Vagina (tissue), 2 donors: Measurements from ENCODE around the gene DES.

Experiments used
- POLR2AphosphoS5 ChIP-seq, 2 donors: sonication (generic); formaldehyde crosslinking; IDR thresholded peaks; one replicate each; pipeline ENCODE4 v1.9.0; 2017; ENCODE audit warnings: antibody characterized with exemption in 2 of 2, mild to moderate bottlenecking in 2 of 2, low read depth in 1 of 2; ENCODE audit not compliant: insufficient read depth in 1 of 2
- TF ChIP-seq, protein P1 (sequence below), 3 experiments: fragments of 450-650 bp in 2 of 3; fragments of 200-600 bp in 1 of 3; sonication (generic) in 1 of 3; IDR thresholded peaks; one replicate each; pipeline ENCODE4 v1.5.1; 2017 to 2019; ENCODE audit warnings: antibody characterized with exemption in 3 of 3, mild to moderate bottlenecking in 2 of 3, moderate library complexity in 2 of 3

DNA sequence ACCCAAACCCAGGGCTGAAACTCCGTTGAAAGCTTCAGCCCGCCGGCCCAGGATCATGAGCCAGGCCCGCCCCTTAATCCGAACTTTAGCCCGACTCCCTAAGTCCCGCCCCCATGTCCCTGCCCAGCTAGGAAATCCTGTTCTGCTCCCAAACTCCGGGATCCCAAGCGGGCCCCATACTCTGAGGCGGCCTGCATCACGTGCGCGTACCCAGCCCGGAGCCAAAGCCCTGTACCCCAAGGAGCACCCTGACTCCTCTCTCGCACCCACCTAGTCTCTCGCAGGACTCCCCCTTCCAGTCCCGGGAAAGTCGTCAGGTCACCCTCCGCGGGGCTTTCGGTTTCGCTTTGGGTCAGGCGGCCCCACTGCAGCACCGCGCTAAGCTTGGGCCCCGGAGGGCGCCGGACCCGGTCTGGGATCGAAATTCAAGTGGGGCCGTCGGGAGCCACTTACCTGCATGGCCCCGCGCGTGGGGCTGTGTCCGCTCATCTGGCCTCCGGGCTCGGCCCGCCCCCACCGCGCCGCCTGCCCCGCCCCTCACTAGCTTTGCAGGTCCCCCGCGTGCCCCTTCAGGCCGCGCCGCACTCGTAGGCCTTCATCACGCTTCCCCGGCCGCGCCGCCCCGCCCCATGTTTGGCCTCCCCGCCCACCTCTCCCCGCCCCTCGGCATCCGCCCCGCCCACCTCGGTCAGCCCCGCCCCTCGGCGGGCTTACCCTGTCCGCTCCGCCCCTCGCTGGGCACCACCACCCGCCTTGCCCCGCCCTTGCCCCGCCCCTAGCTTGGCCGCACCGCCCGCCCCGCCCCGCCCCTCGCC lies 30.7 kb upstream of the DES start, which contains the start of gene DNPEP:
- TF ChIP-seq, protein P1, sequence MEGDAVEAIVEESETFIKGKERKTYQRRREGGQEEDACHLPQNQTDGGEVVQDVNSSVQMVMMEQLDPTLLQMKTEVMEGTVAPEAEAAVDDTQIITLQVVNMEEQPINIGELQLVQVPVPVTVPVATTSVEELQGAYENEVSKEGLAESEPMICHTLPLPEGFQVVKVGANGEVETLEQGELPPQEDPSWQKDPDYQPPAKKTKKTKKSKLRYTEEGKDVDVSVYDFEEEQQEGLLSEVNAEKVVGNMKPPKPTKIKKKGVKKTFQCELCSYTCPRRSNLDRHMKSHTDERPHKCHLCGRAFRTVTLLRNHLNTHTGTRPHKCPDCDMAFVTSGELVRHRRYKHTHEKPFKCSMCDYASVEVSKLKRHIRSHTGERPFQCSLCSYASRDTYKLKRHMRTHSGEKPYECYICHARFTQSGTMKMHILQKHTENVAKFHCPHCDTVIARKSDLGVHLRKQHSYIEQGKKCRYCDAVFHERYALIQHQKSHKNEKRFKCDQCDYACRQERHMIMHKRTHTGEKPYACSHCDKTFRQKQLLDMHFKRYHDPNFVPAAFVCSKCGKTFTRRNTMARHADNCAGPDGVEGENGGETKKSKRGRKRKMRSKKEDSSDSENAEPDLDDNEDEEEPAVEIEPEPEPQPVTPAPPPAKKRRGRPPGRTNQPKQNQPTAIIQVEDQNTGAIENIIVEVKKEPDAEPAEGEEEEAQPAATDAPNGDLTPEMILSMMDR (IDR thresholded peaks at IDR 0.05) = peak in 1 of 3 experiments; percentile 10
- peak; percentile 52 to 88 for TF ChIP-seq POLR2AphosphoS5 (IDR thresholded peaks at IDR 0.05; ENCODE audit: insufficient read depth in 1 of 2, low read depth in 1 of 2)
